DMS153 treated with DMSO at 0.1 percent for 48 hours (cell line): ENCODE data around the gene MOSMO.
"Not testable (repeated sequence)": the region's sequence is repeated elsewhere in the genome, so short reads cannot be mapped to it uniquely, and the experiment has no call there.

ENCODE experiments used
- DNase-seq: peaks from one replicate; lab custom pipeline; 2025; ENCODE audit not compliant: unreplicated experiment; lab: John Stamatoyannopoulos, UW

The MOSMO gene

GRCh38 chr16:22002047-22002446 lies 5.9 kb upstream of the MOSMO start:
- DNase-seq = not testable (repeated sequence)

DNA sequence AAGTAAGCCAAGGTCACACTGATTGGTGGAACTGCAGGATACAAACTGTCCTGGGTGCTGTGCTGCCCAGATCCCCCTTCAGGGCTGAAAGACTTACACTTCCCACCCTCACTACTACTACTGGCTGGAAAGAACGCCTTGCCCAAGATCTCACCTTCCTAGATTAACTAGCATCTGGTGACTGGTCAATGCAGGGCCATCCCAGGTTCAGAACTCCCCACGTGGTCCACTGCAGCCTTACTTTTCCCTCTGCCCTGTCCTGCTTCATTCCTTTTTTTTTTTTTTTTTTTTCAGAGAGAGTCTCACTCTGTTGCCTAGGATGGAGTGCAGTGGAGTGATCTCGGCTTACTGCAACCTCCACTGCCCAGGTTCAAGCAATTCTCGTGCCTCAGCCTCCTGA lies 4.7 kb upstream of the MOSMO start:
- DNase-seq = no peak

GRCh38 chr16:22004341-22004740 lies 3.6 kb upstream of the MOSMO start:
- no peak for DNase-seq

GRCh38 chr16:22005746-22006145 lies 2.2 kb upstream of the MOSMO start:
- no peak for DNase-seq

DNA sequence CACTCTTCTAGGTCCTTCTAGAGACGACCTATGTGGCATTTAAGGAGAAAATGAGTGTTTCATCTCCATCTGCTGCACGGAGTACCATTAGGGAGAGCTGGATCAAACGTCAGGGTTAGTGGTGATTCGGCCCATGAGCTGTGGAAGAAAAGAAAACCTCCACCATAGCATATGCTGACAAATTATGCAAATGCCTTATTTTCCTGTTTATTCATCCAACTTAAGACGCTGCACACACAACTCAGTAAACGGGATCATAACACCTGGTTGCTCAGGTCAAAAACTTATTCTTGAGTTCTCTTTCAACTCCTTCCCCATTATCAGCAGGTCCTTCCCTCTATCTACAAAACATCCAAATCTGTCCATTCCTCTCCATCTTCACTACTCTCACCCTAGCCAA lies 1.3 kb upstream of the MOSMO start:
- no peak for DNase-seq

DNA sequence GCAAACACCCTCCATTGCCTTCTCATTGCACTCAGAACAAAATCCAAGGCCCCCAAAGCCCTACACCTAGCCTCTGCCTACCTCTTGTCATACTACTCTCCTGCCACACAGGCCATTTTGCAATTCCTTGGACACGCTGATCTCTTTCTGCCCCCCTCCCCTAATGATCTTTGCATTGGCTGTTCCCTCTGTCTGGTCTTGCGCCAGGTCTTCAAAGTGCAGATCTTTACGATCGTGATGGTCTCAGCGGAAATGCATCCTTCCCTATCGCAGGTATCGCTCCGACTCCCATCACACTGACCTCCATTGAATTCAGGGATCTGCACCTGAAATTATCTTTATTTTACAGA lies 777 bp upstream of the MOSMO start:
- no peak for DNase-seq

DNA sequence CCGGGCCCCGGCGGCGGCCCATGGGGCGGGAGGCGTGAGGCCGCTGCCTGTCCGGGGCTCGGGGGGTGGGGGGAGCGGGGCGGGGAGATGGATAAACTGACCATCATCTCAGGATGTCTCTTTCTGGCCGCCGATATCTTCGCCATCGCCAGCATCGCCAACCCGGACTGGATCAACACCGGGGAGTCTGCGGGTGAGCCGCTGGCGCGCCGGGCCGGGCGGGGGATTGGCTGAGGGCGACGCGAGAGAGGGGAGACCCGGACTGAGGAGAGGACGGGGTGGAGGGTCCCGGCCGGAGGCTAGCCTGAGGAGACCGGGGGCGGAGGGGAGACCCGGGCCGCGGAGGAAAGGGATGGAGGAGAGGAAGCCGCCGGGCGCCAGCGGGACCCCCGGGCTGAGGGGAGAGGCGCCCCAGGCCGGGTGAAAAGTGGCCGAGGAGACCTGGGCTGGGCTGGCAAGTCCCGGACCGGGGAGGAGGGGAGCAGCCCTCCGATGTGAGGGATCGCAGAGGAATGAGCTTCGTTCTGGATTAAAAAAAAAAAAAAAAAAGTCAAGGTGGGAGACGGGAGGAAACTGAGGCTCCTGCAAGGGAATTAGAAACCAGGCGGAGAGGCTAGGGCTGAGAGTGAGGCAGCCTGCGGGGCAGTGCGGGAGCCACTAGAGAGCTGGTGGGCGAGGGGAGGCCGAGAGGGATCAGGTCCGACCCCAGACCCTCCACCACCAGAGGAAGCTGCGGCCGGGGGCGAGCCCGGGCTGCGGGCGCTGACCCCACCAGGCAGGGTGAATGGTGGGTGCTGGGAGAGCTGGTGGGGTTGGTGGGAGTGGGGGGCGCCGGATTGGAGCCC lies 526 bp downstream of the MOSMO start:
- no peak for DNase-seq

DNA sequence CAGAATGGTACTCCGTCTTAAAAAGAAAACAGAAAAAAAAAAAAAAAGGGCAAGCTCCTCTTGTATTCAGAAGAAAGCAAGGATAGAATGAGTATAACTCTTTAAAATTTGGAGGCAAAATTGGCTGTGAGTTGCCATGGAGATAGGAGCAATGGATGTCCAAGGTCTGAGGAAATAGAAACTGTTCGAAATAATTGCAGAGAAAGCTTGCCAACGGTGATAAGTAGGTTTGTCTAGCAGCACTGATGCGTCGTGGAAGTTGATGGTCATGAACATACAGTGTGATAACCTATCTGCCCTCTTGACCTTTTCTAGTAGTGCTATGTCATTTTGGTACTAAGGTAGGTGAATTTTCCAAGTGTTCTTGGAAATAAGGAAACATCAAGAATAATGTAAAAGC lies 3.0 kb downstream of the MOSMO start:
- no peak for DNase-seq

DNA sequence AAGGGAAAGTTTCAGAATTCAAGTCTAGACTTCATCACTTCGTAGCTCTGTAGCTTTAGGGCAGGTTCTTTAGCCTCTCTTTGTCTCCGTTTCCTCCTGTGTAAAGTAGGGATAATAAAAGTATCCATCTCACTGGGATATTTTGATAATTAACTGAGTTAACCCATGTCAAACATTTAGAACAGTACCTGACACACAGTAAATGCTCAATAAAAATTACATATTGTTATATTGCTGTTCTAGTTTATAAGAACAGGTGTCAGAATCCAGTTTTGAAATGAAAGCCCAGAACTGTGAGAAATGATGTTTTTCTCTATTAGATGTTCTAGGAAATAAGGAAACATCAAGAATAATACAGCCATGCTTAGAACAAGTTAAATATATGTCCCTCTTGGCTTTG lies 4.3 kb downstream of the MOSMO start:
- no peak for DNase-seq

- no peak for DNase-seq
These were observed 5.6 kb downstream of the MOSMO start for GRCh38 chr16:22013486-22013885.

DNA sequence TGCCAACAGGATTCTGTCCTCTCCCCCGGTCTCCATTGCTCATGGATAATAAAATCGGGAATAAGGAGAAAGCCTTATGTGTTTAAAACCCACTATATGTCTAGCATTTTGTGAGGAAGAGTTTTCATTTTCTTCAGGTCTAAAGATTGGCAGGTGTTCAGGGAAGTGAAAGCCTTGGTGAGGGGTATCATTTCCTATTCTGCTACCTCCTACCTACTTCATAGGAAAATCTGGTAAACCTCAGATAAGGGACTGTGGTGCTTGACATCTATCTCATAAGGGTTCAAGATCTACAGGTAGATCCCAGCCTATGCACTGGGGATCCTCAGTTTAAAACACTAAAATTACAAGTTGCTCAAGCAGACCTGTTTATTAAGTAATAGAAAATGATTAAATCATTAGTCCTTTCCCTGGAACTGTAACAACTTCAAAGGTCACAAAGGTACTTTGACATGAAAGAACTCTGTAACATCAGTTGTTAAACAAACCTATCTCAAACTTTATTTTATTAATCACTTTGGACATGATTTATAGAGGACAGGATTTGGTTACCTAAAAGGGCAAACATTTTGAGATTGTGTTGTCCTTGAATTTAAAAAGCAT lies 6.5 kb downstream of the MOSMO start:
- DNase-seq = no peak

- DNase-seq = no peak
These were observed 9.0 kb downstream of the MOSMO start for GRCh38 chr16:22016927-22017326.

DNA sequence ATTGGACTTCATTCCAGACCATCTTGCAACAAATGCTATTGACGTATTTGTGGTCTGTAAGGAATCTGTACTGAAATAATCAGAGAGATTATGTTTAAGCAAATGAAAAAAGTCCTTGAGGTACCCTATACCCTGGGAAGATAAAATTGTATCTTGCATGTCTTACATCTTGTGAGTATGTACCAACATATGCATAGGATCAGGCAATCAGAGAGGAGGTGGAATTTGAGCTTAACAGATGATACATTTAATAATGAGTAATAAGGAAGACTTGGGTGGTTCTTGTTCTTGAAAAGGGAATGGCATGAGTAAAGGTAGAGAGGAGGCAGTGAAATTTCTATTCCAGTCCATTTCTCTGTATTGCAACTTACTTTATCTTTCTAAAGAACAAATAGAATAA lies 10.6 kb downstream of the MOSMO start:
- DNase-seq = no peak

DNA sequence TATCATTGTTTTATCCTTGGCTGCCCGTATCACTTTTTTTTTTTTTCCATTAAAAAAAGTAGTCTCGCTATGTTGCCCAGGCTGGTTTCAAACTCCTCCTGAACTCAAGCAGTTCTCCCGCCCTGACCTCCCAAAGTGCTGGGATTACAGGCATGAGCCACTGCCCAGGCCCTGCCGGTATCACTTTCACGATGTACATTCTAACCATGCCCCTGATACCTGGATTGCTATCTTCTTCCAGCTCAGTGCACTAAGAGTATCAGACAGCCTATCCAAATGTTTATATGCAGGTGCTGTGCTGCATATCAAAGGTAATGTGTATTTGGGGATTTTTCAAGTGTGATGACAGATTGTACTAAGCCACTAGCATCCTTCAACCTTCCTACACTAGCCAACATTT lies 14.2 kb downstream of the MOSMO start:
- no peak for DNase-seq

DNA sequence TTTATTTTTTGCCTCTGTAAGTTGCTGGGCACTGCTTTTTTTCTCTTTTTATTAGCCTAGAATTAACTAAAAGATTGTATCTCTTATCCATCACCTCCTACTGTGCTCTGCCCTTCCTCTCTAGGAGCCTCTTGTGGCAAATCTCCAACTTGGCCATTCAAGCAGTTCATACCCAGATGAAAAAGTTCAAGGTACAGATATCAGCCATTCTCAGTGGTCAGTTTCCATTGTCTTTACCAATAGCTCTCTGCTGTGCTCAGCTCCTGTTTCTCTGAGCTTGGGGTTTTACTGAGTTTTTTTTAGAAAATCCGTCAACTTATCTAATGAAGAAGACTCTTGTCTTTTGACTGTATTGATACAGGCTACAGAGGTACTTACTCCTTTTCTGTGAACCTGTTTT lies 15.6 kb downstream of the MOSMO start:
- no peak for DNase-seq

- not testable (repeated sequence) for DNase-seq
These were observed 16.9 kb downstream of the MOSMO start for GRCh38 chr16:22024785-22025184.

GRCh38 chr16:22027633-22028032 lies 19.7 kb downstream of the MOSMO start:
- DNase-seq = no peak

GRCh38 chr16:22029632-22030031 lies 21.7 kb downstream of the MOSMO start:
- no peak for DNase-seq

DNA sequence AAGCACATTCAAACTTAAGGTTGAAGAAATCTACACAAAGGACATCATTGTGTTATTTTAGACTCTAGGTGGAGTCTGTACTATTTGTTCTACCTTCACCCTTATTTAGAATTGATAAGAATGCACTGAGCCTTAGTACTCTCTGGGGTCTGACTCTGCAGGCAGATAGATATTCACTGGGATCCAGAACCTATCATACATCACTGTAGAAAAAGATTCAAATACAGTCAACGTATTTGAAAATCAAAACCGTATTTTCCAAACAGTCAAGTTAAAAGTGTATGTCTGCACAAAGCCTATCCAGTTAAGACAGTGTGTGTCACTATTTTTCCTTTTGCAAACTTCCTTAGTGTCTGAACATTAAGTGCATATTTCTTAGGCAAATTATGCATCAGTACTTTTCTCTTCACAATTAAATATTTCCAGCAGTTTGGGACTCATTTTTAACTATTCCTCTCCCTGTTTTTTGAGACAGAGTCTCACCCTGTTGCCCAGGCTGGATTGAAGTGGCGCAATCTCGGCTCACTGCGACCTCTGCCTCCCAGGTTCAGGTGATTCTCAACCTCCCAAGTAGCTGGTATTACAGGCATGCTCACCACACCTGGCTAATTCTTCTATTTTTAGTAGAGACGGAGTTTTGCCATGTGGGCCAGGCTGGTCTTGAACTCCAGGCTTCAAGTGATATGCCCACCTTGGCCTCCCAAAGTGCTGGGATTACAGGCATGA lies 22.3 kb downstream of the MOSMO start:
- no peak for DNase-seq

GRCh38 chr16:22031483-22032083 lies 23.7 kb downstream of the MOSMO start:
- DNase-seq = no peak

DNA sequence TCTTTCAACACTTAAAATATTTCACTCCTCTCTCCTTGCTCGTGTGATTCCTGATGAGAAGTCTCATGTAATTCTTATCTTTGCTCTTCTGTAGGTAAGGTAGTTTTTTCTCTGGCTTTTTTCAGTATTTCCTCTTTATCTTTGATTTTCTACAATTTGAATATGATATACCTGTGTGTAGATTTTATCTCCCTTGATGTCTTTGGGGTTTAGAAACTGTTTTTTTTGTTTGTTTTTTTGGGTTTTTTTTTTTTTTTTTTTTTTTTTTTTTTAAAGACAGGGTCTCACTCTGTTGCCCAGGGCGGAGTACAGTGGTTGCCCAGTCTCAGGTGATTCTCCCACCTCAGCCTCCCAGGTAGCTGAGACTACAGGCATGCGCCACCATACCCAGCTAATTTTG lies 26.6 kb downstream of the MOSMO start:
- no peak for DNase-seq

DNA sequence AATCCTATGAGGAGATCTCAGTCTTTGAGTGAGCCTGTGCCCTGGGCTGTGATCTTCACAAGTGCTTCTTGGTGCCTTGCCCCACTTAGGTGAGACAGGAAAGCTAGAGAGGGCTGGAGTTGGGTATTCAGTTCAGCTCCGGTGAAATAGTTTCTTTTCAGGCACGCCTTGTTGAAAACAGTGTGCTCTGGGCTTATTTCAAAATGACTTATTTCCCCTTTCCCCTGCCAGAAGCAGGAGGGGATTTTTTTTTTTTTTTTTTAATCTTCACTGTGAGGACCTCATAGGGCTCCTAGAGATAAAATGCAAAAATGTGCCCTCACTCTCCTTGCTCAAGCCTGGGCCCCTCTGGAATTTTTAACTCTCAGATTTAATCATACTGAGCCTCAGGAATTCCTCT lies 27.2 kb downstream of the MOSMO start:
- no peak for DNase-seq
